Neutrophil (primary cell): ENCODE data around the gene TMEM183A.

Source experiments
- H3K27ac ChIP-seq: fragments of 200-600 bp; sonication (generic); 2 replicates; pipeline ENCODE4 v1.5.1; 2016; ENCODE audit warnings: mild to moderate bottlenecking, moderate library complexity
- H3K27me3 ChIP-seq: fragments of 200-600 bp; sonication (generic); 2 replicates; pipeline ENCODE4 v1.6.0; 2016; ENCODE audit warnings: mild to moderate bottlenecking
- H3K36me3 ChIP-seq: fragments of 200-600 bp; sonication (generic); 2 replicates; pipeline ENCODE4 v1.5.1; 2017
- H3K4me1 ChIP-seq, 2 experiments: fragments of 200-600 bp in 1 of 2; sonication (generic) in 1 of 2; 1 replicate in 1 of 2; 2 replicates in 1 of 2; pipeline versions ENCODE4 v1.5.1 to v1.6.1; 2013 to 2016; ENCODE audit warnings: low read depth in 1 of 2, low read length in 1 of 2, mild to moderate bottlenecking in 1 of 2, moderate library complexity in 1 of 2; ENCODE audit not compliant: control insufficient read depth in 1 of 2, insufficient read depth in 1 of 2
- H3K4me3 ChIP-seq, 2 experiments: fragments of 200-600 bp in 1 of 2; sonication (generic) in 1 of 2; 1 replicate in 1 of 2; 2 replicates in 1 of 2; pipeline ENCODE4 v1.5.1; 2013 to 2016; ENCODE audit warnings: low read depth in 1 of 2, low read length in 1 of 2, mild to moderate bottlenecking in 1 of 2, moderate library complexity in 1 of 2
- H3K9me3 ChIP-seq: fragments of 200-600 bp; sonication (generic); 2 replicates; pipeline ENCODE4 v1.5.1; 2016
- CTCF ChIP-seq: fragments of 200-600 bp; sonication (generic); IDR thresholded peaks from 2 replicates; pipeline ENCODE4 v1.5.1; 2016; ENCODE audit warnings: antibody characterized with exemption

Gene TMEM183A

GRCh38 chr1:203048086-203048485 lies 40.9 kb downstream of the TMEM183A start:
- no peak for TF ChIP-seq CTCF
- no peaks in the 10 kb centered on the region for H3K9me3 ChIP-seq
- no peaks in the 10 kb centered on the region for H3K36me3 ChIP-seq
- no peak overlapping the region for H3K27ac ChIP-seq
- H3K4me1 ChIP-seq: no peaks in the 10 kb centered on the region
- peaks cover 5% of the 10 kb centered on the region for H3K27me3 ChIP-seq
- no peak overlapping the region for H3K4me3 ChIP-seq

- no peaks in the 10 kb centered on the region for H3K9me3 ChIP-seq
- H3K4me1 ChIP-seq: no peaks in the 10 kb centered on the region
- H3K36me3 ChIP-seq: no peaks in the 10 kb centered on the region
- peaks cover 5% of the 10 kb centered on the region for H3K27me3 ChIP-seq
- TF ChIP-seq CTCF: no peak
- no peak overlapping the region for H3K4me3 ChIP-seq
- H3K27ac ChIP-seq: no peak overlapping the region
Observed at GRCh38 chr1:203048555-203049051, 41.4 kb downstream of the TMEM183A start.

- Histone ChIP-seq H3K9me3 (no peaks in the 10 kb centered on the region), H3K36me3 (no peaks in the 10 kb centered on the region), H3K4me1 (no peaks in the 10 kb centered on the region), H3K27me3 (peaks cover 5% of the 10 kb centered on the region), H3K27ac (no peak overlapping the region), H3K4me3 (no peak overlapping the region)
- no peak for TF ChIP-seq CTCF
Observed at GRCh38 chr1:203049077-203049476, 41.9 kb downstream of the TMEM183A start.

DNA sequence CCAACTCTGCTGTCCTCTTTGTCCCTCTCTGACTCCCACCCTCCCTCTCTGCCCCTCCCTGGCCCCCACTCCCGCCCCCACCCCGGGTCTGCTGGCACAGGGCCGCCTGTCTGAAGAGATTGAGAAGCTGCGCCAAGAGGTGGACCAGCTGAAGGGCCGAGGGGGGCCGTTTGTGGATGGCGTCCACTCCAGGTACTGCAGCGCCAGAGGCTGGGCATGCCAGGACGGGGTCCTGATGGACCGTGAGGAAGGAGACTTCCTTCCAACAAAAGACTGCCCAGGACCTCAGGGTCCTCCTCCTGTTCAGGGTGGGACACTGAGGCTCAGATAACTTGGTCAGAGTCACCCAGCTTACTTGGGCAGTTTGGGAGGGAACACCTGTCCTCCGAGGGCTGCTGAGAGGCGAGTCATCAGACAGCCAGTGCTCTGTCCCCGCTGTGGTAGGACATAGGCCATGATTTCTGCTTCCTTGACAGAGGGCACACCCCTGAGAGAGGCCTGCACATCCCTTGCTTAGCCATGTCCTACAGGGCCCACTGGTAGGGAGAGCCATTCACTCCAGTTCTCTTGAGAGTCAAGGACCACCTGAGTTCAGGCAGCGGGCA lies 42.5 kb downstream of the TMEM183A start:
- H3K4me3 ChIP-seq: no peak overlapping the region
- no peaks in the 10 kb centered on the region for H3K9me3 ChIP-seq
- no peaks in the 10 kb centered on the region for H3K4me1 ChIP-seq
- peaks cover 5% of the 10 kb centered on the region for H3K27me3 ChIP-seq
- H3K27ac ChIP-seq: no peak overlapping the region
- no peaks in the 10 kb centered on the region for H3K36me3 ChIP-seq
- TF ChIP-seq CTCF: no peak

DNA sequence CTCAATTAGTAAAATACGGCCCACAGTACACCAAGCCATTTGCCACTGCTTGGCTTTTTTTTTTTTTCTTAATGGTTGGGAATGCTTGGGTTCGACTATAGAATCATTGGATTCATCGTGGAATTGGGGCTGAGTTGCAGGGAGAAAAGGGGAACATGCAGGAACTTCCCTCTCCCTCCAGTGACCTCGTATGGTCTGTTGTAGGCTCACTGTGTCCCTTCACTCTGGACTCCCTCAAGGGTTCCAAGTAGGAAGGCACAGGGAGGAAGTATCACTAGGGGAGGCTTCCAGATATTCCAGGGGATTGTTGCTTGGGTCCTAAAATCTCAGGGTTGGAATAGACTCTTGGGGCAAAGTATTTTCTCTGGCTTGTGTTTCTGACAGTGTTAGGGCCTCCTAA lies 43.7 kb downstream of the TMEM183A start:
- no peaks in the 10 kb centered on the region for H3K9me3 ChIP-seq
- TF ChIP-seq CTCF: no peak
- no peaks in the 10 kb centered on the region for H3K36me3 ChIP-seq
- peaks cover 5% of the 10 kb centered on the region for H3K27me3 ChIP-seq
- H3K27ac ChIP-seq: no peak overlapping the region
- H3K4me1 ChIP-seq: no peaks in the 10 kb centered on the region
- no peak overlapping the region for H3K4me3 ChIP-seq
